Activated CD8-positive, alpha-beta memory T cell treated with anti-CD3 and anti-CD28 coated beads for 48 hours (primary cell): ENCODE measurements around the gene ZIC3.
"Not testable (repeated sequence)": the region's sequence is repeated elsewhere in the genome, so short reads cannot be mapped to it uniquely, and the experiment has no call there.

Experiments
- DNase-seq, 3 experiments: peaks; one replicate each; pipeline ENCODE4 v3.0.0-alpha.2; 2020; ENCODE audit warnings: low read depth in 2 of 3, low spot score in 2 of 3

ZIC3 gene

DNA sequence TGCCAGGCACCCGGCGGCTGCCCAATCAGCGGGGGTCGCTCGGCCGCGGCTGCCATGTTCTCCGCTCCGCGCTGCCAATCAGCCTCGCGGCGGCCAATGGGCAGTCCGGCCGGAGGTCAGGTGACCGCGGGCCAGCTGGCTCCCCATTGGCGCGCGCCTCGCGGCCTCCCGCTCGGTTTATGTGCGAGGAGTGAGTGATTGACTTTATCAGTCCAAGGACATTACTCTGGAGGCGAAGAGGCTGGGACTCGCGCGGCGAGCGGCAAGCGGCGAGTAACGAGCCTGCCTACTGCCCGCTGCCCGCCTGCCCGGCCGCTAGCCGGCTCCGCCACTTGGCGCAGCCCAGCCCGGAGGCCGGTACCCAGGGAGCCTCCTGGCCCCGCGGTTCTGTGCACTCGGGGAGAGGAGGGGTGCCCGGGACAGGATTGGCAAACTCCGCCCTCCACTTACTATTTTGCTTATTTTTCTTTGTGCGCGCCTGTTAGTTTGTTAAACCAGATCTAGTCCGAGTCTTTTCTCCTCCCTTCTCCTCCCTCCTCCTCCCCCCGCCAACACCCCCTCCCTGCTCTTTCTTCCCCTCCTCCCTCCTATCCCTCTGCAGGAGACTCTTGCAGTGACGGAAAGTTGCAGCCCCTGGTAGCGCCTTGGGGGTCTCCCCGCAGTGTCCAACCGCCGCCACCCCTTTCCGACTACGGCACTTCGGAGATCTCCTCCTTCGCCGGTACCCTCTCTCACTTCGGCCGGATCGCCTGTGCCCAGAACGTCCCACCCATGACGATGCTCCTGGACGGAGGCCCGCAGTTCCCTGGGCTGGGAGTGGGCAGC, at the start of gene ZIC3:
TSS of gene ZIC3 (plus strand) at position 207 of the 825 bp plus-strand sequence. CDS start at position 772, 565 bp downstream.
- no peak for DNase-seq

DNA sequence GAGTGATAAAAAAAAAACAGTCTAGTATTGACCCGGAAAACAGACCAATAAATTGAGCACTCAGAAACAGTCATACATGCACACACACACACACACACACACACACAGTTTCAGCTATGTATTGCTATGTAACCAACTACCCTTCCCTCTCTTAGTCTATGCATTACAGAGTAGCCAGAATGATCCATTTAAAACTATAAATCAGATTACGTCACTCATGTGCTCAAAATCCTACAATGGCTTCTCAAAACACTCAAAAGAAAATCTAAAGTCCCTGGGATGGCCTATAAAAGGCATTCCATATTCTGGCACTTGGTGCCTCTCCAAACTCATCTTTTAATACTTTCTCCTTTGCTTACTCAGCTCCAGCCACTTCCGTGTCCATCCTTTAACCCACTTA, 46.5 kb upstream of the ZIC3 start:
- DNase-seq = no peak

DNA sequence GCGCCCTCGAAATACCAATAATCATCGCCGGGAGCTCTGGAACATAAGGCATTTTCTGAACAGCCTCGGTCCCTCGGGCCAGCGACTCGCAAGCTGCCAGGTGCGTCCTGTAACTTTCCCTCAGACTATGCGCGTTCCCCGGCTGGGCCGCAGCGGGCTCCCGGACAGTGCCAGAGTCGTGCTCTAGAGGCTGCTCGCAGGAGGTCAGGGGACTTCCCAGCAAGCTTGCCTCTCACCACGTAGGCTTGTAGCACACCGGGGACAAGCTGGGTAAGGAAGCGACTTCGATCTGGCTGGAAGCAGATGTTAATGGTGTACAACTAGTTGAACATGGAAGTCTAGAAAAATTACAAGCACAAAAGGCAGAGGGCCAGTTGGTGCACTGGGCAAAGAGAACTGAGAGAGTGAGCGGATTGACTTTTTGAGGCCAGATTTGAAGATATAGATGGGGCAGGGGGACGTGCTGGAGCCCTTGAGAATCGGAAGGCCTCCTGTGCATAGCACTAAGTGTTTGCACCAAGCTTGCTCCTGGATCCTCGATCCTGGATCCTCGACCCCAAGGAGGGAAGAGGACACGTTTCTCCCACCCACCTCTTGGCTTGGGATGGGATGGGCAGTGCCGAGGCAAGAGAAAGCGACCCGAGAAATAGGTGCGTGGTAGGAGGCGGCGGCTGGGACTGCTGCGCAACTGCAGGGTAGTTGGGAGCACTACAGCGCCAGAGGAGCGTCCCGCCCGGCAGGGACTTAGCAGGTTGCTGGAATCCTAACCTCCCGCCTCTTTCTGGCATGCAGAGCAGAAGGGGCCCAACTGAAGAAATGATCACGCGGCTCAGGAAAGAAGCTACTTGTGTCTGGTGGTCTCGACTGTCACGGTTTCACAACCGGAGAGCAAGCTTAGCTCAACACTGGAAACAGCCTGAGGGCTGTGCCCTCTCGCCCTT, 19.9 kb upstream of the ZIC3 start:
- no peak for DNase-seq

DNA sequence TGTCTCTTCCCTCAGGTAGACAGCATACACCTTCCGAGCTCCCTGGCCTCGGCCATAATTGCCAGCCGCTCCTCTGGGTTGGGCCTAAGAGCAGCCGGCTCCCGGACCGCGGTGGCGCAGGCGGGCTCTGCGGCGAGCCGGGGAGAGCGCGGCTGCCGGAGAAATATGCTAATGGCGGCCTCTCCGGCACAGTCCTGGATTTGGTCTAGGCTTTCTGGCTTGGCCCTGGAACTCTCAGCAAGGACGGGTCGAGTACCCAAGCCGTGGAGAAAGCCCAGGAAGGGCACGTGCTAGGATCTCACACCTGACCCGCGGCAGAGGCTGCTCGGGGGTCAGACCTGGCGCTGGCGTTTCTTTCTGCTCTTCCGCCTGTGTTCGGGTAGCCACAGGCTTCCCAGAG, 18.6 kb upstream of the ZIC3 start:
- DNase-seq = no peak

DNA sequence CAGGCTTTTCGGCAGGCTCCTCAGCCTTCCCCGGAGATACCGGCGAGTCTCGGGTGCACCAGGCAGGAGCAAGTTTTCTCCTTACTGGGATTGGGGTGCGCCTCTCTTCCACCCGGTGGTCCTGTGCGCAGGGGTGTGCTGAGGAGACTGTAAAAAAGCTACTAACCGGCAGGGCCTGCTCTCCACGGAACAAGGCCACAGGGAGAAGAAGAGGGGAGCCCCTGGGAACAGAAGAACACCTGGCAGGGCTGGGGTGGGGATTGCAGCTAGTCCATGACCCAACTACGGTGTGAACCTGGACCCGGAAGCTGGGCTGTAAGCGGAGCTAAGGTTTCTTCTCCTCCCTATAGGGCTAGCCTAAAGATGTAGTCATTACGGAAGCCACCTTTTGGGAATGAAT, 17.7 kb upstream of the ZIC3 start:
- no peak for DNase-seq

DNA sequence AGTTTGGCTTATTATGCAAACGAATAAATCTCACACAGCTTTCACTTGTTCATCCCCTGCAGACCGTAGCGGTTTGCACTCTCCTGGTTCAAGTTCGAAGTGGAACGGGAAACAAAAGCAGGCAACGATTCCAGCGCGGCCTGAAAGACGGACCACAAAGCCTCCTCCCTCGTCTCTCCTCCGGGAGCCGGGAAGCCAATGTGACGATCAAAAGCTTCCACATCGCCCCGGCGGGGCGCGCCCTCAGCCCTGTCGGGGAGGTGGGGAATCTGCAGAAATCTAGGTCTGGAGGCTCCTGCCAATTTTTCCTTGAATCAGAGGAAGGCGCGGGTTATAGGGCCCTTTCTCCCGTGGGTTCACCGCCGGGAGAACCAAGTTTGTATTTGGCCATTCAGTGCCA, 16.9 kb upstream of the ZIC3 start:
- DNase-seq = no peak

DNA sequence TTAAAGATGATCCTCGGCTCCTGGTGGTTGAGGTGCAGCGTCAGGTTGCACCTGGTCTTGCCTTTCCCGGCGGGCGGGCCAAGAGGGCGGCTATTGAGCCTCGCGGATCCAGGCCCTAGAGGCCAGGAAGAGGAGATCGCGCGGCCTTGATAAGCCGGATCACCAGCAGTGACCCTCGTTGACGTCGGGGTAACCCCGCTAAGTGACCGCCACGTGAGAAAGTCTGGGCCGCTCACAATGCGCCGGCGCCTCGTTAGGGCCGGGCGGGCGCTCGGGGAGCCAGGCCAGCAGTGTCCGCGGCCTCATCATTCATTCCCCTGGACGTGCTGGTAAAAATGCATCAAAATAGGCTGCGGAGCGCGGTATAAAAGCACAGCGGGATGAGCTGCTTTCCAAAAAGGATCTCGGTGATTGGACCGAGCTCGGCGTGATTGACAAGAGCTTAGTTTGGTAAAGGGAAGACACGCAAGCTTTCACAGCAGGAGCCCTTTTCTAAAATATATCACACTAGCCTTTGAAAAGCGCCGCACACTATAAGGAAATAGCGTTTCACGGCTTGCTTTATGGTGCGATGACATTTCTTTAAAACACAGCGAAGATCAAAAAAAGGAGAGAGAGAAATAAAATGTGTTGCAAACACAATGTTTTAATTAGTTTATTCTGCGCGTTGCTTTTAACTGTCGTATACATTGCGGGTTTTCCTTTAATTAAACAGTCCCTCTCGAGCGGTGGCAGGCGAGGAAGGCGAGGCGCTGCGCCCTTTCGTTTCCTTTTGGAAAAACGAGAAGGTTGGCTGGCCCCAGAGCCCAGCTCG, 15.9 kb upstream of the ZIC3 start:
- no peak for DNase-seq

DNA sequence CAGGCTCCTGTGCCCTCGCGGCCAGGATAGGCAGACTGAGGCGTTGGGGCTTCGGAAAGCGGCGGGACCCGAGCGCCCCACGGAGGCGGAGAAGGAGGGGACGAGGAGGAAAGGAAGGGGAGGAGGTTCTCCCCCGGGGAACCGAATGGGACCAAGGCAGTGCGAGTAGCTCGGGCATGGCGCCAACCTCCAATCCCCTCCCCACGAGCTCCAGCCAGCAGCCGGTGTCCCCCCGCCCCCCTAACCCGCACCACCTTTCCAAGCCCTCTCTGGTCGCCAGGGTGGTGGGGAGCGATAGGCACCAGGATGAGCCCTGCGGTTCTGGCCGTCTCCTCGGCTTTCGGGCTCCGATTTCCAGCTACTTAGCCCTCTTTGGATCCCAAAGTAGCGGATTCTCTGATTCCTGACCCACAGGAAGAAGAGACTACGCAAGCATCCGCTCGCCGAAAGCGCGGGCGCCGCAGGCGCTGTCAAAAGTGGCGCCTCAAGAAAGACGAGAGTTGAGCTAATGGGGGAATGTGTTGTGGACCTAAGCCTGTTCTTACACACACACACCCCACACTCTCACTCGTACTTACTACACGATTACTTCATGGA, 15.2 kb upstream of the ZIC3 start:
- DNase-seq = no peak

DNA sequence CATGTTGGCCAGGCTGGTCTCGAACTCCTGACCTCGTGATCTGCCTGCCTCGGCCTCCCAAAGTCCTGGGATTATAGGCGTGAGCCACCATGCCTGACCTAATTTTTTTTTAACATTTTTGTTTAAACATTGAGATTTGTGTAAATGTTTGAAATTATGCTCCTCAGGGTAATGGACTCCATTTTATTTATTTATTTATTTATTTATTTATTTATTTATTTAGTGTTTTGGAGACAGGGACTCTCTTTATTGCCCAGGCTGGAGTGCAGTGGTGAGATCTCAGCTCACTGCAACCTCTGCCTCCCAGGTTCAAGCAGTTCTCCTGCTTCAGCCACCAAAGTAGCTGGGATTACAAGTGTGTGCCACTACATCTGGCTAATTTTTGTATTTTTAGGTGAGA, 13.8 kb upstream of the ZIC3 start:
- not testable (repeated sequence) for DNase-seq

DNA sequence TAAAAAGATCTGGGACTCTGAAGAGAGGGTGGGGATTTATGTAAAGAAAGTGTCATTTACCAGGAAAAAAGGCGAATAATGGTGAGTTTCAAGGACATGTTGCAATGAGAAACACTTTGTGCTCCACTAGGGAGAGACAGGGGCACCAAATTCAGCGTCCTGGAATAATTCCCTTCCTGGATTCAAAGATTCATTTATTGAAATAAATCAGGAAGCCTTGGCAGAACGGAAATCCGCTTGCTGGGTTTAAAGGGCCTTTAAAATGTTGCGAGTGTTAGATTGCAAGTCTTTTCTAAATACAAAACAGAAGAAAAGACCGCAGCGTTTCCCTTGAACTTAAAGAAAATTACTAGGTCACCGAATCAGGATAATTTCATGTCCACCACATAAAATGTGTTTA, 3.8 kb upstream of the ZIC3 start:
- no peak for DNase-seq

DNA sequence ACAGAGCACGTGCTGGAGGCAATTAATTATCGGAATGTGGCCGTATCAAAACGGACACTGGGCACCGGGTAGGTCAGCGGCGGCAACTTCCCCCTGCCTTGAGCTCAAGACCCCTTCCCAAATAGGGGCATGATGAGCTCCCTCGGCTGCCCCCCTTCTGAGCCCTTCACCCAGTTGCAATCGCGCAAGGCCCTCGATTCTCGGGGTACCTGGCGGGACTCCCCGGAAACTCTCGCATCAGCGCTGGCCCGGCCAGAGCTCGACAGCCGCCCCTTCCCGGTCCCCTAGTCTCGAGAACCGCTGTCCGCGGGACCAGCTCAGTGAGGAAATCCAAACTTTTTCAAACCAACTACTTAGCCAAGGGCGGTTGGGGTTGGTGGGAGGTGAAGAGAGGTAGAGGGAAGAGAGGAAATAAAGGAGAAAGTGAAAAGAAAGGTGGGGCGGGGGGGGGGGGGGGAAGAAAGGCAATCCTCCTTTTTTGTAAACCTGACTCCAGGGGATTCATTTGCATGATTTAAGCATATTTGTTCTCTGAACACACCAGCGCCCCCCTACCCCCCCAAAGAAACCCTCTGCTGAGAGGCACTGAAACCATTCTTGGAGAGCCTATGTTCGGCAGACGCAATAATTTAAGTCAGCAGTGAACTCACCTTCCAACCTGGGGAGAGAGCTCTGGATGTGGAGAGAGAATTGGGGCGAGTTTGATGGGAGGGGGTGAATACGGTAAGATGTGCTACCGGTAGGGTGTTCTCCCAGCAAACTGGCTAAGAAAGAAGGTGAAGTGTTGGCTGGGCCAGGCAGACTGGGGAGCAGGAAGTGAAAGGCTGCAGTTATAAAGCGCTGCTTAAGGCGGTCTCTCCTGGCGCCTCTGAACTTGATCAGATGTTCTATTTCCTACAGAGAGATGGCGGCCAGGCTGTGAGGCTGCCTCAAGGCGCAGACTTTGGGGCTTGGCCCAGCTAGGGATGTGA, 2.0 kb upstream of the ZIC3 start:
- no peak for DNase-seq

DNA sequence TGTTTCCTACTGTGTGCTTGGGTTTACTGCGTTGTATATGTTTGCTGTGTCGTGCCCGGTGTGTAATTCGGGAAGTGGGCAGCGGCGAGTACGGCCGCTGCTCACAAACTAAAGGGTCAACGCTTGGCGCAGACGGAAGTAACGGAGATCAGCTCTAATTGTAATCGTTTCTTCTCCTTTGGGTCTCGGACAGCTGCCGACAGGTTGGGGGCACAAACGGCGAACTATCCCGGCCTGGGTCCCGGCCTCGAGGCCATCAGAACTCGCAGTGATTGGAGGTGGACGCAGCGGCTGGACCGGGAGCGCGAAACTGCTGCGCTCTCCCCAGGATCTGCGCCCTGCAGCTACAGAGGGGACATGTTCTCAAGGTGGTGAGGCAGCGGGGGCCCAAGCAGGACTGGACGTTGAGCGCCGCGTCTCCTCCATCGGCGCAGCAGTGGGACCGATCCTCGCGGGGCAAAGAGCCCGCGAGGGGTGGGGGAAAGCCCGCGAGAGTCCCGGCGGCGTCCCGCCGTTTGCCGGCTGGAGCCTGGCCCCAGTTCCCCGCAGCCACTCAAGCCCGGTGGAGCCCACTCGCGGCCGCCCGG, 516 bp upstream of the ZIC3 start:
- DNase-seq = no peak

DNA sequence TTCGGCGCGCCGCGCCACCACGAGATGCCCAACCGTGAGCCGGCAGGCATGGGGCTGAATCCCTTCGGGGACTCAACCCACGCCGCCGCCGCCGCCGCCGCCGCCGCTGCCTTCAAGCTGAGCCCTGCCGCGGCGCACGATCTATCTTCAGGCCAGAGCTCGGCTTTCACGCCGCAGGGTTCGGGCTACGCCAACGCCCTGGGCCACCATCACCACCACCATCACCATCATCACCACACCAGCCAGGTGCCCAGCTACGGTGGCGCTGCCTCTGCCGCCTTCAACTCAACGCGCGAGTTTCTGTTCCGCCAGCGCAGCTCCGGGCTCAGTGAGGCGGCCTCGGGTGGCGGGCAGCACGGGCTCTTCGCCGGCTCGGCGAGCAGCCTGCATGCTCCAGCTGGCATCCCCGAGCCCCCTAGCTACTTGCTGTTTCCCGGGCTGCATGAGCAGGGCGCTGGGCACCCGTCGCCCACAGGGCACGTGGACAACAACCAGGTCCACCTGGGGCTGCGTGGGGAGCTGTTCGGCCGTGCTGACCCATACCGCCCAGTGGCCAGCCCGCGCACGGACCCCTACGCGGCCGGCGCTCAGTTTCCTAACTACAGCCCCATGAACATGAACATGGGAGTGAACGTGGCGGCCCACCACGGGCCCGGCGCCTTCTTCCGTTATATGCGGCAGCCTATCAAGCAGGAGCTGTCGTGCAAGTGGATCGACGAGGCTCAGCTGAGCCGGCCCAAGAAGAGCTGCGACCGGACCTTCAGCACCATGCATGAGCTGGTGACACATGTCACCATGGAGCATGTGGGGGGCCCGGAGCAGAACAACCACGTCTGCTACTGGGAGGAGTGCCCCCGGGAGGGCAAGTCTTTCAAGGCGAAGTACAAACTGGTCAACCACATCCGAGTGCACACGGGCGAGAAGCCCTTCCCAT, 1.1 kb downstream of the ZIC3 start:
- DNase-seq = no peak

DNA sequence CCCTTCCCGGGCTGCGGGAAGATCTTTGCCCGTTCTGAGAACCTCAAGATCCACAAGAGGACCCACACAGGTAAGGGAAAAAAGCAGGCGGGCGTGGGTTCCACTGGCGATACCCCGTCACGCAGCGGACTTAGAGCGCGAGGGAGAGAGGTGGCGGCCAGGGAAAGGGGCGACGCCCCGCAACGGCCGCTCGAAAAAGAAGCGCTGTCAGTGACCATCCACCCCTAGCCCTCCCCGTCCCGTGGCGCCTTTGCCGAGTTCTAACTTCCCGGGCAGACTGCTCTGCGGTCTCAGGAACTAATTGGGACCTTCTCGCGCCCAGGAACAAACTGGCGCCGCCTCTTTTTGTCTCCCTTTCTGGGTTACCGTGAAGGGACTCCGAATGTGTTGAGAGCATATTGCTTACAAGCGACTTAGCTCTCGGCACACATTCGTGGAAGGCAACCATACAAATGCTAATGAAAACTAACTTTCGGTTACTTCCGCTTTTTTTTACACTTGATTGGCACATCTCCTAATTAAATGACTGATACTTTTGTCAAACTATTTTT, 1.8 kb downstream of the ZIC3 start:
- no peak for DNase-seq

DNA sequence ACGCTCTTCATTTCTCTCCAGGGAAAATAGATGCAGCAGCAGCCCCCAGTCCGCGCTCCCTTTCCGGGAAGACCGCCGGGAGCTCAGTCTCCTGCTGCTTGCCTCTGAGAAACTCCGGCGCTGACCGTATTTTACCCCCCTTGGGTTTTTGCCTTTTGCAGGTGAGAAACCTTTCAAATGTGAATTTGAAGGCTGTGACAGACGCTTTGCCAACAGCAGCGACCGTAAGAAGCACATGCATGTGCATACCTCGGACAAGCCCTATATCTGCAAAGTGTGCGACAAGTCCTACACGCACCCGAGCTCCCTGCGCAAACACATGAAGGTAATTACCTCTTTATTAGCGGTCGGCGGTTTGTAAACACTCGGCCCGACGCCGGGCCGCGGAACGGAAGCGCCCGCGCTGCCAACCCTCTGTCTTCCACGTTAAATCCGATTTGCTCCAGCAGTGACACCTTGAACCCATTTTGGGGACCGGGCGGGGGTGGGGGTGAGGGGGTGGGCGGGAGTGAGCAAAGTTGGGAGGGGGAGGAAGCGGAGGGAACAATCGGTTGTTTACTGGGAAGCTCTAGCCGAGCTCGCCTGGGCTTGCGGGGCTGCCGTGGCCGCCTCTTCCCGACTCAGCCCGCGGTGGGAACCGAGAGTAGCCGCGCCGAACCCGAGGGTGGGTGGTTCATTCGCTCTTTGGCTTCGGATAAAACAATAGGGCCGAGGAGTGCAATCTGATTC, 3.0 kb downstream of the ZIC3 start:
- DNase-seq = no peak

DNA sequence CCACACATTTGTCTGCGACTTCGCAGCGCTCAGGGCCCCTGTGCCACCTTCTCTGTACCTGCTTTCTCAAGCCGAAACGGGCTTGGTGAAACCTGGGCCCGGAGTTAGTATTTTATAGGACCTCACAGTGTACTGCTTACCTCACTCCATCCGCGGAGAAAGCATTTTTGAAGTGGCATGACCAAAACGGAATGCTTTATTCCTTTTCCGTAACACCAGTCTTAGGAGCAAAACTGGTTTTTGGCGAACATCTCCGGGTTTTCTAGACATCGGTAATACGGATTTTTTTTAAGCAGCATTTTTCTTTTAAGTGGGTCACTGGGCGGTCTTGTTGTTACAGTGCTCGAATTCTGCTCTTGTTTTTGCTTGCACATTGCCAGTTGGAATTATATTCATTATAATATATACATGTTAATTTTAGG, 3.6 kb downstream of the ZIC3 start:
- DNase-seq = no peak
